NCI-H460 (cell line): Measurements from ENCODE around the gene OR10G2. TPM values are rescaled to one million over a fixed set of nuclear protein-coding genes. Genes with fewer than 3 reads are reported as not detected.
"Not testable (repeated sequence)": the region's sequence is repeated elsewhere in the genome, so short reads cannot be mapped to it uniquely, and the experiment has no call there.

ENCODE experiments used
- DNase-seq: peaks from one replicate; pipeline ENCODE4 v3.0.0-alpha.2; 2016; ENCODE audit warnings: low read depth; ENCODE audit errors: extremely low read depth
- polyA plus RNA-seq: library from polyadenylated mRNA; depleted of rRNA; stranded (reverse); fragments of >200 nt; gene quantifications from 2 replicates; pipeline ENCODE4 v1.2.3, GENCODE V29; 2014; cell fraction: nucleus; rRNA removed
- total RNA-seq: library from RNA; depleted of rRNA; stranded (reverse); fragments of >200 nt; shearing (Covaris generic); gene quantifications from 2 replicates; pipeline ENCODE4 v1.2.3, GENCODE V29; 2014; rRNA removed

OR10G2 gene
- total RNA-seq = not detected in 2 replicates
- polyA plus RNA-seq = not detected in 2 replicates

DNA sequence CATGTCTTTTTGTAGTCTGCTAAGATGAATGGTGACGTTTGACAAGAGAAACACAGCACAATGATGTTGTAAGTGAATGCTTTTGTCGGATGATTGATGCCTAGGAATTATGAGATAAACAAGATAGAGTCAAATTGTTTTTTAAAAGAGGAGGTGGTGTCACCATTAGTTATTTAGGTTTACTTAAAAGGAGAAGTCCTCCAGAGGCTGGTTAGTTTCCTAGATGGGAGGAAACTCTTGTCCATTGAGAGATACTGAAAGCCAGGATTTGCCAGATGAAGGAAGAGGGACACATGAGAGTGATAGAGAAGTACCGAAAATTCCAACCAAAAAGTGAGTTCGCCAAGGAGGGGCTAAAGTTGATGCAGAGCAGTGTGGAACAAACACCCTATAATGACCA lies at the start of gene OR10G2:
Gene OR10G2 (minus strand): TSS at position 101 of the 400 bp plus-strand sequence. CDS start 98 bp downstream, at position 3.
- no peak for DNase-seq

GRCh38 chr14:21680072-21680471 lies 45.3 kb upstream of the OR10G2 start:
- DNase-seq = no peak

DNA sequence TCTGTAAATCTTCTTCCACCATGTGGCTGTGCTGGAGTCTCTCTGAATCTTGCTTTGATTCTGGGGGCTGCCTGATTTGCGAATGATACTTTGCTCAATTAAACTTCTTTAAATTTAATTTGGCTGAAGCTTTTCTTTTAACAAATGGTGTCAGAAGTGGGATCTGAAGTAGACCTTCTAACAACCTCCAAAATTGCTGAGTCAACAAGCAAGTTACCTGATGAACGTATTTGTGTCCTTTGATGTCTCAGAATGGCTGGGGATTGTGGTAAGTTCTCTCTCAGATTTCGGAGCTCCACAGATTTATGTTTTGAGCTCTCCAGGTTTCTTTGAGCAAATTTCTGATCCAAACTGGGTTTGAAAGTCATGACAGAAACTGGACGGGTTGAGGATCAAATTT lies 40.8 kb upstream of the OR10G2 start:
- DNase-seq = no peak

GRCh38 chr14:21673718-21674117 lies 39.0 kb upstream of the OR10G2 start, which contains the start of gene OR4E1:
TSS of gene OR4E1 (minus strand) at chr14:21673818. CDS start at chr14:21670935, 2,883 bp downstream.
- DNase-seq = no peak

DNA sequence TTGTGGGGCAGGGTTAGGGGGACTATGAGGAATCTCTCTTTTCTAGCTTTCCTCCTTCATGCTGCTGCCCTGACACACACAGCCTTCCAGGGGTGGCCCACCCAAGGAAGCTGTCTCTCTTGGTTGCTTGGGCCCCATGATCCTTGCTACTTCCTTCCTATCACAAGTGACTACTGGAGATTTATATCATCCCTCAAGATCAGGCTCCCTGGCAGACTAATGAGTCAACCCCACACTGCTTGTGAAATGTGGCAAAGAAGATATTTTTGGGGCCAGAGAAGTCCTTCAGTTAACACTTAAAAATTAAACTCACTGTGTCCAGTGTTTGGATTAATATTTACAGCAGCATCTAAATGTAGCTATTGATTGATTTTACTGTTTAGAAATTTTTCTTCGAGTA lies 37.4 kb upstream of the OR10G2 start:
- DNase-seq = no peak

- no peak for DNase-seq
These were observed 36.6 kb upstream of the OR10G2 start for GRCh38 chr14:21671371-21671770.

GRCh38 chr14:21669284-21669683 lies 34.5 kb upstream of the OR10G2 start:
- no peak for DNase-seq

DNA sequence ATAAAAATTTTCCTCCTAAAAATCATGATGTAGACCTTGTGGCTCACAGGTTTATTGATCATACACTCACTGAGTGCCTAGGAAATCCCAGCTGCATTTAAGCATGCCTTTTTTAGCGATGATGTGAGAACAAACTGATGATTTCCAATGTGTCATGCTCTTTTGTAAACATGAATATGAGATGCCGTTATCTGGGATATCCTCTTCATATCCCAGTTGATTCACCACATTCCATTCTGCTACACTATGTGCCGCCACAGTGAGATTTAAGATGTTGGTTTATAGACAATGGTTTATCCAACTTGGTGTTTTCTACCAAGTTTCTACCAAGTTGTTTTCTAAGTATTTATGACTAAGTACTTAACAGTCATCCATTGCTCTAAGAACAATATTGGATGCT lies 33.6 kb upstream of the OR10G2 start:
- no peak for DNase-seq

DNA sequence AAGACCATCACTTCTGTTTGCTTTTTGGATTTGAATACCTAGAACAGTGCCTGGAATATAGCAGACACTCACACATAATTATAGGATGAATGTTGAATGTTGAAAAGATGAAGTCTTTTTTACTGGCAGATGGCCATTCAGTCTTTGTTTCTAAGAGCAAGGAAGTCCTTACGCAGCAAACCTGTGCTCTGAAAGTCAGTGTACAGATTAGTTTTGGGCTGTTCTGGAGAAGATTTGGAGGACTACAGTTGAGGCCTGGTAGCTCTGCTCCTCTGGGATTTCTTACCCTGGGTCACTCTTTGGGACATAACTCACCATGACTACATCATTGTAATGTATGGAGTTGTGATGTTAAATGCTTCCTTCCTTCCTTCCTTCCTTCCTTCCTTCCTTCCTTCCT lies 22.2 kb upstream of the OR10G2 start:
- DNase-seq = no peak

DNA sequence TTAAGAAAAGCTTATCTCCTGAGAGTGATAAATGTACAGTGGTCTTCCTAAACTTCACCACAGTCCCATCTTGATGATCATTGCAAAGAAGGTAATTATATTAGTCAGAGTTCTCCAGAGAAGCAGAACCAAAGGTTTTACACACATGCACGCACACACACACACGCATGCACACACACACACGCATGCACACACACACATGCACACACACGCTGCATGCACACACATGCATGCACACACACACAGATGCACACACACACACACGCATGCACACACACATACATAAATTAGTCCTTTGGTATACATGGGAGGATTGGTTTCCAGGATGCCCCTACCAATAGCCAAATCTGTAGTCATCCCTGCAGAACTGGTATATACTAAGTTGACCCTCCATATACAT lies 19.5 kb upstream of the OR10G2 start:
- no peak for DNase-seq

DNA sequence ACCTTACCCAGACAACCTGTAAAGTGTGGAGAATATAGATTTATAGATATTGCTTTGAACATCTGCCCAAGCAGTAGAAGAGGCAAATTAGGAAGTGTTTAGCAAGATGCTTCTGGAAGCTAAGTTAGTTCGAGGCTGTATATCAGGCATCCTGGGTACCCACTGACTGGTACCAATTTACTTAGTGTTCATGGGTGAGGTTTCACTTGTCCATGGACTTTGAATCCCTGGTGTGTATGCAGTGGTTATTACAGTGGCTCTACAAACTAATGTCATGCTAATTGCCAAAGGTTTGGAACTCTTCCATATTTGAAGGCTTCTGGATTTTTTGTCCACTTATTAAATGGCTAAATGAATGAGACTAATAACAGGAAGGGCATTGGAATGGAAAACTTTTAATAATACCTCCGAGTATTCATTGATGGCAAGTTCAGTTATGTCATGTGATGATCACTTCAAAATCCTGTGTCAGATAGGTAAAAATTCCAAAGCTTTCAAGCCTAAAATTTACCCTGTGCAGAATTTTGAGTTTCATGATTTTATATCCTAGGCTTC lies 18.7 kb upstream of the OR10G2 start, which contains the start of gene OR4E2:
Gene OR4E2 (plus strand): TSS at position 505 of the 555 bp plus-strand sequence. CDS start 11,248 bp downstream, outside the sequence.
- no peak for DNase-seq

- DNase-seq = no peak
These were observed 17.6 kb upstream of the OR10G2 start for GRCh38 chr14:21652209-21652808.

DNA sequence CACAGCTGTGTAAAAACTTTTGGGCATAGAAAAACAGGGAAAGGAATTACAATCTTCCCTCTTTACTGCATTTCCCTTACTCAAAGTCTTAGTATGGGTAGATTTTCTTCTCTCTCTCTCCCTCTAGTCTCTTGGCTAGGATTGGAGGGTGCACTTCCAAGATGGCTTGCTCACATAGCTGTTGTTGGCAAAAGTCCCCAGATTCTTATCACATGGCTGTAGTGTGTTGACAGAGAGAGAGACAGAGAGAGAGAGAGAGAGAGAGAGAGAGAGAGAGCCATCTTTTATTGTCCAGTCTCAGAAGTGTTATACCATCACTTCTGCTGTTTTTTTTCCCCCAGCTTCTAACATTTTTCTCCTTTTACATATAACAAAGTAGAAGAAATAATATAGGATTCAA lies 12.6 kb upstream of the OR10G2 start:
- no peak for DNase-seq

DNA sequence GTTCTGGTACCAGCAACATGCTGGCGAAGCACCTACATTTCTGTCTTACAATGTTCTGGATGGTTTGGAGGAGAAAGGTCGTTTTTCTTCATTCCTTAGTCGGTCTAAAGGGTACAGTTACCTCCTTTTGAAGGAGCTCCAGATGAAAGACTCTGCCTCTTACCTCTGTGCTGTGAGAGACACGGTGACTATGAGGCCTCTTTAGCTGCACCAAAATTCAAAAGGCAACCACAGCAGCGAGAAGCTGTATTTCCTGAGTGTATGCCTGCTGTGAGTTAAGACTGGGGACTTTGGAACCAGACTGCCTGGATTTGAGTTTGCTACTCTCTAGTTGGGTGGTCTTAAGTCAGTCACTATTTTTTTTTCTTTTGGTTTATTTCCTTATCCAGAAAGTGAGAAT lies 8.7 kb upstream of the OR10G2 start:
- no peak for DNase-seq

DNA sequence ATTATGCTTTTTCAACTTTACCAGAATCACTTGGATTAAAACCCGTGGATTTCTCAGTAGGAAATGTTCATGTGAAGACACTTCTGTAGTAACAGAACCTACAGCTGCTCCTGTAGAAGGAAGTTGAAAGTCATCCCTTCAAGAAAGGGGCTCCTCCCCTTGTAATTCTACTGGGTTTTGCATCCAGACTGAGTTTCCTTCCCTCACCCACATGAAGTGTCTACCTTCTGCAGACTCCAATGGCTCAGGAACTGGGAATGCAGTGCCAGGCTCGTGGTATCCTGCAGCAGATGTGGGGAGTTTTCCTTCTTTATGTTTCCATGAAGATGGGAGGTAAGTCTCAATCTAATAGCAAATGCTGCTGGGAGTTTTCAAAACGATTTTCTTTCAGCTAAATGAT lies 7.9 kb upstream of the OR10G2 start:
- DNase-seq = no peak

- no peak for DNase-seq
These were observed 3.7 kb downstream of the OR10G2 start for GRCh38 chr14:21631084-21631483.

DNA sequence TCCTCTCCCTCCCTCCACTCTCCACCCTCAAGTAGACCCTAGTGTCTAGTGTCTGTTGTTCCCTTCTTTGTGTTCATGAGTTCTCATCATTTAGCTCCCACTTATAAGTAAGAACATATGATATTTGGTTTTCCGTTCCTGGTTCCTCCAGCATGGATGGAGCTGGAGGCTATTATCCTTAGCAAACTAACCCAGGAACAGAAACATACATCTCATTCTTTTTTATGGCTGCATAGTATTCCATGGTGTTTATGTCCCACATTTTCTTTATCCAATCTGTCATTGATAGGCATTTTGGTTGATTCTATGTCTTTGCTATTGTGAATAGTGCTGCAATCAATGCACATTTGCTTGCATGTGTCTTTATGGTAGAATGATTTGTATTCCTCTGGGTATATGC lies 4.2 kb downstream of the OR10G2 start:
- not testable (repeated sequence) for DNase-seq

DNA sequence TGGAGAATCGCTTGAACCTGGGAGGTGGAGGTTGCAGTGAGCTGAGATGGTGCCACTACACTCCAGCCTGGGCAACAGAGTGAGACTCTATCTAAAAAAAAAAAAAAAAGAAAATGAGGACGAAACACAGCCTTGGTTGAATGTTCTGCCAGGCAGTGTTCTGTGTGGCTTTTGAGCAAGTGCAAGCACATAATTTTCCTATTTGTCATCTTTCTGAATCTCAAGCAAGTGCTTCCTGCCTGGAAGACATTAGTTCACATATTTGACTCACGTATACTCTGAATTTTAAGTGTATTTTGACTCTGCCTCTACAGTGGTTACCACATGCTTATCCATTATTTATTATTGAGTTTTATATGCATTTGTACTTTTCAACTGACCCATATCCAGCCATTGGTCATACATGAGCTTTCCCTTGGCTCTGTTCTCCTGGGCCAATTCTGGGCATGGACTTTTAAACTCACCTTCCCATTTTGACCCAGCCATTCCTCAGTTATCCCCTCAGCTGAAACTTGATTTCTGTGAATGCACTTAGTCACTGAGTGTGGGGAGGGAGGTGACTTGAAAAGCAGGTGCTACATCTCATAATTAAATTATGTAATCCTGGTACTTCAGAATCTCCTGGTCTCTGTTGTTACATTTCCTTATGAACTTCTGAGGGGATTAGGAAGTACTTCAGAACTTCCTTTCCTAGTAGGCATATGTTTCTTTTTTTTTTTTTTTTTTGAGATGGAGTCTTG lies 8.1 kb downstream of the OR10G2 start:
- no peak for DNase-seq

- no peak for DNase-seq
These were observed 17.1 kb downstream of the OR10G2 start for GRCh38 chr14:21617614-21618013.

DNA sequence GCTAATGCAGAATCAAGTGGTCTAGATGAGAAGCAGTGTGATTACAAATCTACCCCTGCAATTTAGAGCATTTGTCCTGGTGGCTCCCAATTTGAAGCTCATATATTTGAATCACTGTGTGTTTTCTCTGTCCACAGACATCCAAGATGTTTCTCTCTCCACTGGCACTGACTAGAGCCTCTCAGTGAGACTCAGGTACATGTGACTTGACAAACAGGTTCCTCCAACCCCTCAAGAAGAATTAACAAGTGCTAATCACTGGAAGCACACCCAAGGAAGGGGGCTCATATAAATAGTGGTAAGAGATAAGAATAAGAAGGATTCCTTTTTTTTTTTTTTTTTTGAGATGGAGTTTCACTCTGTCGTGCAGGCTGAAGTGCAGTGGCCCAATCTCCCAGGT lies 20.5 kb downstream of the OR10G2 start:
- DNase-seq = no peak

DNA sequence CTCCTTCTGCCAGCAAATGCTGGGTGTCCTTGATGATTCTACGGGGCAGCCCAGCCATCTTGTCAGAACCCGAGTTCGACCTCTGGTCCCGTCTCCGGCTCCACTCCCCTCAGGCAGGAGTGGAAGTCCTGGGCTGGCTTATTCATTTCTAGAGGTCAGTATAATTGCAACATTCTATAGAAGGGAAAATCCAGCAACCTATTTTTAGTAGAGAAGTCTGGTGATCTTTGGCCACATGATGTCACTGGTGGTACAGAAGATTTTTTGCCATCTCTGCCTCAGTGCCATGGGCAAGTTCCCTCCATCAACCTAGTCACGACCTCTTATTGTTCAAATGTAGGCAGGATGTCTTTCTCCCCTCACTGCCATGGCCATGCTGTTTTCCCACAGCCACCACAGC lies 22.4 kb downstream of the OR10G2 start:
- no peak for DNase-seq

GRCh38 chr14:21602181-21602580 lies 32.6 kb downstream of the OR10G2 start:
- DNase-seq = not testable (repeated sequence)
